HG03342 (cell line): Measurements from ENCODE around the gene TMEM151A.
"Not testable (repeated sequence)": the region's sequence is repeated elsewhere in the genome, so short reads cannot be mapped to it uniquely, and the experiment has no call there.

ENCODE experiments used
- ATAC-seq: cut with Tn5 transposase; IDR thresholded peaks from one replicate; pipeline ENCODE4 v1.9.1; 2021; ENCODE audit warnings: mild to moderate bottlenecking, moderate library complexity; ENCODE audit not compliant: unreplicated experiment

TMEM151A gene

DNA sequence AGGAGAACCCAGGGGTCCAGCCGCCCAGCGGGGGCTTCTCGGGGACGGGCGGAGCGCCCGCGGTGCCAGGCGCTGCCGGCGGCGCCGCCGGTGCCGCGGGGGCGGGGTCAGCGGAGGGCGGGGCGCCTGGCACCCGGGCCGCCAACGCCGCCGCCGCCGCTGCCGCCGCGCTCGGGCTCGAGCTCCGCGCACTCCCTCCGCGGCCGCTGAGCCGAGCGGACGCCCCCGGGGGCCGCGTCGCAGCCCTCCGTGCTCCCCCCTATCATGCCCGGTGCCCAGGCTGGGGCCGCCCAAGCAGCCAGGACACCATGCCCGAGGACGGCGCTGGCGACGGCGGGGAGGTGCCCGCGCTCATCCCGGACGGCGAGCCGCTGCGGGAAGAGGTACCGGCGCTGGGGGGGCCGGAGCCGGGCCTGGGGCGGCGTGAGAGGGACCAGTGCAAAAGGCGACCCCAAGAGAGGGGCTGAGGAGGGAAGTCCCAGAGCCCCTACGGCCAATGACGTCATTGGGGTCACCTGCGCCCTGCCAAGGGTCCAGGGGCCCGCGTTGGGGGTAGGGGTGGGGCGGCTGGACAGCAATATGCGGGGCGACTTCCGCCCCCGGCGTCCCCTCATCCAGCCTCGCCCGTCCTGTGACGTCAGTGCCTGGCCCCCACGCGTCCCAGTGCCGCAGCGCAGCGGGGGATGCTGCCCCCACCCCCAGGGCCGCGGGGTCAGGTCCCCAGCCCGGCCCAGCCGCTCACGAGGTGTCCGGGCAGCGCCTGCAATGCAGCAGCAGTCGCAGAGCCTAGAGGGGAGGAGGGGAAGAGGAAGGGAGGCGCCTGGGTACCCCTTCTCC is at the start of gene TMEM151A:
TMEM151A (plus strand) TSS at position 189 of the 837 bp plus-strand sequence; CDS start at position 309, 120 bp downstream.
- no peak for ATAC-seq

DNA sequence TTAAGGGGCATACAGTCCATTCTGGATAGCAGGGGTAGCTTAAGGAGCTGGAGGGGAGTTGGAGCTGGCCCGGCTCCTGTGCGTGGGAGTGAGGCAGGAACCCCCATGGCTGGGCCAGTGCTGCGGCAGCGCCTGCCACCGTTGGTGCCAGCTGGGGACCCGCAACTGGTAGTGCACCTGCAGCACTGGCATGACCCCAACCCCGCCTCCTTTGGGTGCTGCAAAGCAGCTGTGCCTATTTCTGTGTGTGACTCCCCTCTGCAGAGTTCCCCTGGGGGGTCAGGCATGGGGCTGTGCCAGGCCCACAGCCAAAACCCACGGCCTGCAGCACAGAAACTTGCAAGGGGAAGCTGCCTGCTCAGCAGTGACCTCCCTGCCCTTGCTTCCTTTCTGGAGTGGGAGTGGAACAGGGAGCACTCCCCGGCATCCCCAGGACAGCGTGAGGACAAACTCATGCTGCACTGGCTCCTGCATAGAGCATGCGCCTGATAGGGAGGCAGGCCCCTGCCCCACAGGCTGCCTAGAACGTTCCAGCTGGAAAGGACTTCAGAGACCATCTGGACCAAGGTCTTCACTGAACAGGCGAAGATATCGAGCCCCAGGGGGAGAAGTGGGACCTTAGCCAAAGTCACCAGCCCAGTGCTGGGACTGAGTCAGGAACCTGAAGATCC is 49.5 kb upstream of the TMEM151A start:
- ATAC-seq: no peak

DNA sequence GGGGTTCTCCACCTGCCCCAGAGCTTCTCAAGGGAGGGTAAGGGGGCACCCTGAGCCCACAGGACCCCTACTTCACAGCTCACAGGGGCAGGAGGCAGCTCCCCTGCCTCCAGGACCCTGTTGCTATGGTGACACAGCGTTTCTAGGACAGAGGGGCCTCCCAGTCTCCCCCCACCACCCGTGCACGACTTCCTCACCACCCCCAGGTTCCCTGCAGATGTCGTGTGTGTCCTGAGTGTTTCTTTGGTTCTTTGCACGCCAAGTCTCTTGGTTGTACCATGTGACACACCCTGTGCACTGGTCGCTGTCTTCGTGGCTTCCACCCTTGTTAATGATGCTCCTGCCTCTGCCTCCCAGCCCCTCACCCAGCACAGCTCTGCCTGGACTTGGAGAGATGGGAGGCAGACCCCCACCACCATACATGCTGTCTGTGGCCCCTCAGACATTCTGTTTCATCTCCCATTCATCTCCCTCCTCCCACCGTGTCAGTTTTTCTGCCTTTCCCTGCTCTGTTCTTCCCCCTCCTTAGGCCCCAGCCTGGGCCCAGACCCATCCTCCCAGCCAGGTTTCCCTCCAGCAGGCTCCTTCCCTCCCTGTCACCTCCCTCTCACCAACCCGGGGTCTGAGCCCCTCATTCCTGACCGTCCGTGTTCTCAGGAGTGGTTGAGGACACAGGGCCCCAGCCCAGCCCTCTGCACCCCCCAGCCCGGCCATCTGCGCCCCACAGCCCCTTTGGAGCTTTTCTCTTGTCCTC is 47.7 kb upstream of the TMEM151A start:
- no peak for ATAC-seq

DNA sequence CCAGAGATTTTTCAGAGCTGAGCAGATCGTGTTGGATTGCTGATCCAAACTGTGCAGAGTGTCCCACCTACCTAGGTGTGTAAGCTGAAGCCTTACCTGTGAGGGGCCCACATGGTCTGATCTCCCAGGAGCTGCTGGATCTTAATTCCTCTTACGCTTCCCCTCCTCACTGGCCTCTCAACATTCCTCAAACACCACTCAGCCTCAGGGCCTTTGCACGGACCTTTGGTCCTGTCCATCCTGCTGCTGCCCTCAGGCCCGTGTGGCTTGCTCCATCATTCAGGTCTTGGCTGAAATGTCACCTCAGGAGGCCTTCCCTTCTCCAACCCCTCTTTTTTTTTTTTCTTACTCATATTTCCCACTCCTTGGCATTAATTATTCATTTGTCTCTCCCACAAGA is 44.4 kb upstream of the TMEM151A start:
- no peak for ATAC-seq

DNA sequence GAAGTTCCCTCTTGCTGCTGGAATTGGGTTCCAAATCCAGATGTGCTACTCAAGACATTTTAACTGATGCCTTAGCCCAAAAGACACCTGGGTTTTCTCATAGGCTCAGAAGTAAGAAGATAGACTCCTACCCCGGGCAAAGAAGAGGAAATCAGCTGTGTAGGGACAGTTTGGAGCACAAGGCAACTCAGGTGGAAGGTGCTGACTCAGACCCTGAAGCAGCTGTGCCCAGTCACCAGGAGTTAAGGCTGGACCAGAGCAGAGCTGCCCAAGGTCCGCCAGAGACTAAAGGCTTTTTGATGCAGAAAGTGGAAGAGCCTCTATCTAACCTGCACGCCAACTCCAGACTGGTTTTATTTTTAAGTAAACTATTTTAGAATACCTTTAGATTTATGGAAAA is 43.9 kb upstream of the TMEM151A start:
- no peak for ATAC-seq

DNA sequence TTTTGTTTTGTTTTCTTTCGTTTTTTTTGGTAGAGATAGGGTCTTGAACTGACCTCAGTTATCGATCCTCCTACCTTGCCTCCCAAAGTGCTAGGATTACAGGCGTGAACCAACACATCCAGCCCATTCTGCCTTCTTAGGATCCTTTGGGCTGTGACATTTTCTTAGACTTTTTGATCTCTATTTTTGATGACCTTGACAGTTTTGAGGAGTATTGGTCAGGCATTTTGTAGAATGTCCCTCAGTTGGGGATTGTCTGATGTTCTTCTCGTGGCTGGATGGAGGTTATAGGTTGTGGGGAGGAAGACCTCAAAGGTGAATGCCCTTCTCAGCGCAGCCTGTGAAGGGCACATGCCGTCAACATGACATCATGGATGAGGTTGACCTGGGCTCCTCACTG is 42.8 kb upstream of the TMEM151A start:
- ATAC-seq: no peak

DNA sequence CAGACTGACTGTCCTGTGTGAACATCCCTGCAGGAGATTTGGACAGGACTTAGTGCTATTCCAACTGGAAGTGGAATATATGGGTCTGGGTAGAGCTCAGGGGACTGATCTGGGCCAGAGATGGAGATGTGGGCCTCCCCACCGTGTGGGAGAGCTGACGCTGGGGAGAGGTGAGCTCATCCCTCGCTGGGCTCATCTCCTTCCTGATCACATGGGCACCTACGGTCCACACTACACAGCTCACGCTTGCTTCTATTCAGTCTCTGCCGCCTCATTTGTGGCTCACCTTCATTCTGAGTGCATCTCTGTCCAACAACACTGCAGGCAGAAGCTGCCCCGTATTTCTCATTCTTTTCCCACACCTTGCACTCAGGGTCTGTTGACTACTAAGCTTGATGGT is 39.9 kb upstream of the TMEM151A start:
- no peak for ATAC-seq

DNA sequence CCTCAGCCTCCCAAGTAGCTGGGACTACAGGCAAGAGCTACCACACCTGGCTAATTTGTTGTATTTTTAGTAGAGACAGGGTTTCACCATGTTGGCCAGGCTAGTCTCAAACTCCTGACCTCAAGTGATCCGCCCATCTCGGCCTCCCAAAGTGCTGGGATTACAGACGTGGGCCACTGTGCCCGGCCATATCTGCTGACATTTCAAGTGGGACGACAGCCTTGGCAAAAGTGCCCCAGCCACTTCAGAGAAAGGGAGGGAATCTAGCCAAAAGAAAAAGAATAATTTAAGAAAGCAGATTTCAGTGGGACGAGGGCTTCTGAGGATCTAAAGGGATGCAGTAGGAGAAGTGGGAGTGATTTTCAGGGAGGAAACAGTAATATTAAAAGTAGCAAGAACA is 38.6 kb upstream of the TMEM151A start:
- not testable (repeated sequence) for ATAC-seq

DNA sequence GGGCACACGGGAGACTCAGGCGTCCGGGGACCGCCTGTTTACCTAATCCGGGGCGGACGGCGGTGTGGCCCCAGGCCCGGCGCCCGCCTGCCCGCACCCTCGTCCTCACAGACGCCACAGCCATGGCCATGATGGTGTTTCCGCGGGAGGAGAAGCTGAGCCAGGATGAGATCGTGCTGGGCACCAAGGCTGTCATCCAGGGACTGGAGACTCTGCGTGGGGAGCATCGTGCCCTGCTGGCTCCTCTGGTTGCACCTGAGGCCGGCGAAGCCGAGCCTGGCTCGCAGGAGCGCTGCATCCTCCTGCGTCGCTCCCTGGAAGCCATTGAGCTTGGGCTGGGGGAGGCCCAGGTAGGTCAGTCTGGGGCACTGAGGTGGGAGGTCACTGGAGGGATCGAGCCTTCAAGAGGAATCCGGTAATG is 33.2 kb upstream of the TMEM151A start:
- ATAC-seq: no peak

DNA sequence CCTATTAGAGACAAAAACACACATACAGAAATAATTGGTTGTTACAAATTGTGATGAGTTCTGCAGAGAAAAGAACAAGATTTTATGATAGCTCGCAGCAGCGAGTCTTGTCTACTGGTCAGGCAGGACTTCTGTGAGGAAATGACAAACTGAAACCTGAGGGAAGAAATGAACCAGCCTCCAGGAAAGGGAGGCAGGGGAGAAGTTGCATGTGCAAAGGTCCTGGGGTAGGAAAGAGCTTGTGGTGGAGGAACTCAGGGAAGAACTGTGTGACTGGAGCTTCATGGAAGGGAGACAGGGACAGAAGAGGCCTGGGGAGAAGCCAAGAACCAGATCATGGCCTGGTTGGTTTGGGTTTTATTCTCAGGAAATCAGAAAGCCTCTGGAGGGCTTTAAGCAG is 32.5 kb upstream of the TMEM151A start:
- no peak for ATAC-seq

DNA sequence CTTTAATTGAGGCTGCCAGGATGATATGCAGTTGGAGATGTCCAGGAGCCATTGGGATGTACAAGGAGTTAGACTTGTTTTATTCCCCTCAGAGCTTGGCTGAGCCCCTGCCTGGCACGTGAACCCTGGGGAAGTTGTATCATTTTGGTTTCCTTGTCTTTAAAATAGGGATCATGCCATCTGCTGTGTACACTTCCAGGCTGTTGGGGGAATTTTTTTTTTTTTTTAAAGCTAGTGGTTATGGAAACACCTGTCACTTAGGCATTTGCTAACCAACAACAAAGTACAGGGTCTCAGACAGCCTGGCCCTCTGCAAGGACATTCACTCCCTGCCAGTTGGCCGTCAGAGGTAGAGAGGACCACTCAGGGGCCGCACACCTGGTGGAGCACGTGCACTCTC is 31.7 kb upstream of the TMEM151A start:
- ATAC-seq: no peak

DNA sequence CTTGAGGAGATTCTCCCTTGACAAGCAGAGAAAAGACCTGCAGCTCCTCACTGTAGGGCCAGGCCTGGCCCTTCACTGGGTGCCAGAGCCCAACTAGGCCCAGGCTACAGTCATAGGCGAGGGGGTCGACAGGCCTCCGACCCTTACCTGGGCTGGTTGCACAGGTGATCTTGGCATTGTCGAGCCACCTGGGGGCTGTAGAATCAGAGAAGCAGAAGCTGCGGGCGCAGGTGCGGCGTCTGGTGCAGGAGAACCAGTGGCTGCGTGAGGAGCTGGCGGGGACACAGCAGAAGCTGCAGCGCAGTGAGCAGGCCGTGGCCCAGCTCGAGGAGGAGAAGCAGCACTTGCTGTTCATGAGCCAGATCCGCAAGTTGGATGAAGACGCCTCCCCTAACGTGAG is 30.1 kb upstream of the TMEM151A start:
- ATAC-seq: no peak

DNA sequence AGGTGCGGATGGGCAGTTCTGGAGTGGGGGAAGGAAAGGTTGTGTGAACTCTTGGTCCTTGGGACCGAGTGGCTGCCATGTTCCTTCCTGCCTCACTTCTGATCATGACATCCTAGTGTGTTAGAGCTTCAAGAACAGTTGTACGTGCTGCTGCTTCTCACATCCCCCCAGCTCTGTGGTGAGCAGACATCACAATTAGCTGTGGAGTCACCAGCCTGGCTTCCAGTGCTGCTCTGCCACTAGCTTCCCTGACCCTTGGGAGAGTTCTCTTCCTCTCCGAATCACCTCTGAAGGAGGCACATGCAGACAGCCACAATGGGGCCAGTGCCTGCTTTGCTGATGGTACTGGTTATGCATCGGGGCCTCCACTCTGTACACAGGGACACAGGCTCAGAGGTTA is 29.5 kb upstream of the TMEM151A start:
- no peak for ATAC-seq

DNA sequence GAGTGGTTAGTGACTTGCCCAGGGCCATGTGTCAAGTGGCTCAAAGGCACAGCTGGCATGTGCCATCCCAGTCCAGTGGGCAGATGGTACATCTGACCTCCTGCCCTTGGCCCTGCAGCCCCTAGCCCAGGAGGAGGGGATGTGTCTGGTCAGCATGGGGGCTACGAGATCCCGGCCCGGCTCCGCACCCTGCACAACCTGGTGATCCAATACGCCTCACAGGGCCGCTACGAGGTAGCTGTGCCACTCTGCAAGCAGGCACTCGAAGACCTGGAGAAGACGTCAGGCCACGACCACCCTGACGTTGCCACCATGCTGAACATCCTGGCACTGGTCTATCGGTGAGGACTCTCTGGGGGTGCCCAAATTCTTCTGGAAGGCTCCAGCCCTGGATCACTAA is 29.0 kb upstream of the TMEM151A start:
- ATAC-seq: no peak

DNA sequence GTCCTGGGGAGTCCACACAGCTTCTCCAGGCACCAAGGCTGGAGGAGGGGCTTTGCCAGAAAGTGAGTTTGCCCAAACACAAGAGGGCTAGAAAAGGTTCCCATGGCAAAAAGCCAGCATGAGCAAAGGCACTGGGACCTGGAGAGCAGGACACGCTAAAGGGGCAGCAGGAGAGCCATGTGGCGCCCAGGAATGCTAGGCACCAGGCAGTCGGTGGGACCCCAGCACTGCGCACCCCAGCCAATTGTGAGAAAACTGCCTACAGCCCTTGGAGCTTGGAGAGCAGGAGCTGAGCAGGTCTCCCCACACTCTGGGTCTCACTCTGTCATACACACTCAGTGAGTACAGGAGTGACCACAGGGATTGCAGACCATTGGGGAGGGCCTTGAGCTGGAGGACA is 28.5 kb upstream of the TMEM151A start:
- ATAC-seq: no peak

DNA sequence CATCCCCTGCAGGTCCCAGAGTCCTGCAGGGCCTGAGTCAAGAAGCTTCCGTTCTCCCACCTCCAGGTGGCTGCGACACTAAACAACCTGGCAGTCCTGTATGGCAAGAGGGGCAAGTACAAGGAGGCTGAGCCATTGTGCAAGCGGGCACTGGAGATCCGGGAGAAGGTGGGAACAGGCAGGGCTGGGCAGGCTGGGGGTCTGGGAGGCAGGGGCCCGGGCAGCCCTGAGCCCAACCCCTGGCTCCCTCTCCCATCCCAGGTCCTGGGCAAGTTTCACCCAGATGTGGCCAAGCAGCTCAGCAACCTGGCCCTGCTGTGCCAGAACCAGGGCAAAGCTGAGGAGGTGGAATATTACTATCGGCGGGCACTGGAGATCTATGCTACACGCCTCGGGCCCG is 27.9 kb upstream of the TMEM151A start:
- no peak for ATAC-seq

DNA sequence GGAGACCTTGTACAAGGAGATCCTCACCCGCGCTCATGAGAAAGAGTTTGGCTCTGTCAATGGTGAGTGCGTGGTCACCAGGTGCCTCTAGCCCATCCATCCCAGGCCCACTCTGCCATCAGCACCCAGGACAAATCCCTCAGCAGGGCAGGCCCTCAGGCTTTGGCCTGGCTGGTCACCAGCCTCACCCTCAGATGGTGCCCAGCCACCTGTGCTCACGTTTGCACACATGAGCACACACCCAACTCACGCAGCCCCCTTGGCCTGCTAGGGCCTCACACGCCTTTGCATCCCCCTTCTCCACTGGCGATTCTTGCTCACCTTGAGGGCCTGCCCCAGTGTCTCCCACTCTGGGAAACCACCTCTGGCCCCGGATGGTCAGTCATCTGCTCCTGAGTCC is 27.3 kb upstream of the TMEM151A start:
- ATAC-seq: no peak

DNA sequence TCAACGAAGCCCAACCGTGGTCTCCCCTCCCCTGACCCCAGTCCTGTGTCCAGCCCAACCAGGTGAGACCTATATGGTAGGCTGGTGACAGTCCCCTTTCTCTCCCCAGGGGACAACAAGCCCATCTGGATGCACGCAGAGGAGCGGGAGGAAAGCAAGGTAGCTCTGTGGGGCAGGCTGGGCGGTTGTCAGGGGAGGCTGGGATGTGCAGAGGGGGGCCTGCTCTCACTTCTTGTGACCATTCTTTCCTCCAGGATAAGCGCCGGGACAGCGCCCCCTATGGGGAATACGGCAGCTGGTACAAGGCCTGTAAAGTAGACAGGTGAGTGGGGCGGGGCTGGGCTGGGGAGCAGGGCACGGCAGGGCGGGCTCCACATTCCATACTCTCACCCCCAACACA is 26.8 kb upstream of the TMEM151A start:
- no peak for ATAC-seq

DNA sequence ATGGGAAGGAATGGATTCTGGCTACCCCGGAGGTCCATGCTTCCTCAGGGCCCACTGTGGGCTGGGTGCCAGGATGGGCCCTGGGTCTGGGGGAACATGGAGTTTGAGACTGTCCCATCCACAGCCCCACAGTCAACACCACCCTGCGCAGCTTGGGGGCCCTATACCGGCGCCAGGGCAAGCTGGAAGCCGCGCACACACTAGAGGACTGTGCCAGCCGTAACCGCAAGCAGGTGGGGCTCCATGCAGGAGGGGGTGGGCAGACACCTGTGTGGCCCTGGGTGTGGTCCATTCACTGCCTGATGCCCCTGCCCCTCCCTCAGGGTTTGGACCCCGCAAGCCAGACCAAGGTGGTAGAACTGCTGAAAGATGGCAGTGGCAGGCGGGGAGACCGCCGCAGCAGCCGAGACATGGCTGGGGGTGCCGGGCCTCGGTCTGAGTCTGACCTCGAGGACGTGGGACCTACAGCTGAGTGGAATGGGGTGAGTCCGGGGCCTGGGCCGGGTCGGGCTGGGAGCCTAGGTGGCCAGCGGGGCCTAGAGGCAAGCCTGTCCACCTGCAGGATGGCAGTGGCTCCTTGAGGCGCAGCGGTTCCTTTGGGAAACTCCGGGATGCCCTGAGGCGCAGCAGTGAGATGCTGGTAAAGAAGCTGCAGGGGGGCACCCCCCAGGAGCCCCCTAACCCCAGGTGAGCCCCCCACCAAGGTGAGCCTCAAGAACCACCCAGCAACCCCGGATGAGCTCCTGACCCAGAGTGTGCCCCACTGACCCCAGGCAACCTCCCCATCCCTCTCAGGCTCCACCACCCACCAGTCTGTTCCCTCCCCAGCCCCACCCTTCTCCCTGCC is 25.9 kb upstream of the TMEM151A start:
- ATAC-seq: no peak

DNA sequence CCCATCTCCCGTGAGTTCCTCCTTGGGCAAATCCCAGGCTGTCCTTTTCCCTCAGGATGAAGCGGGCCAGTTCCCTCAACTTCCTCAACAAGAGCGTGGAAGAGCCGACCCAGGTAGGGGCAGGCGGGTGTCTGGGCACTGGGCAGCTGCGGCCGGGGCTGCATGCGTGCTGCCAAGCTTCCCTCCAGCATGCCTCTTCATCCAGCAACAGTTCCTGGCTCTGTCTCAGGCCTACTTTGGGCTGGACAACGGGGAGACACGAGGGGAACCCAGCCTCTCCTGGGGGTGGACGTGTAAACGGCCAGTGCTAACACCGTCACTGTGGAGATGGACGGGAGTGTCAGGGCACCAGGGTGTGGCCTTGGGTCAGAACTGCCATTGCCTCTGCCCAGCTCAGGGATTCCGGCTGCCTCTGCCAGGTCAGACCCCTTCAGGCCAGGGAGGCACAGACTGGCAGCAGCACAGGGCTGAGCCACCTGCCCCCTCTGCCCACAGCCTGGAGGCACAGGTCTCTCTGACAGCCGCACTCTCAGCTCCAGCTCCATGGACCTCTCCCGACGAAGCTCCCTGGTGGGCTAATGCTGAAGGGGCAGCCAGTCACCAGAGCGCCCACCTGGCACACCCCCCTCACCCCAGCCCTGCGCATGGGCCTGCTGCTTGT is 25.2 kb upstream of the TMEM151A start:
- ATAC-seq: no peak
